ENCODE results near the gene KRTAP12-2. TPM values are rescaled to one million over a fixed set of nuclear protein-coding genes. Genes with fewer than 3 reads are reported as not detected.
"Not testable (repeated sequence)": the region's sequence is repeated elsewhere in the genome, so short reads cannot be mapped to it uniquely, and the experiment has no call there.

KRTAP12-2 gene
- total RNA-seq, 2 donors from 2014 or later = not detected

DNA sequence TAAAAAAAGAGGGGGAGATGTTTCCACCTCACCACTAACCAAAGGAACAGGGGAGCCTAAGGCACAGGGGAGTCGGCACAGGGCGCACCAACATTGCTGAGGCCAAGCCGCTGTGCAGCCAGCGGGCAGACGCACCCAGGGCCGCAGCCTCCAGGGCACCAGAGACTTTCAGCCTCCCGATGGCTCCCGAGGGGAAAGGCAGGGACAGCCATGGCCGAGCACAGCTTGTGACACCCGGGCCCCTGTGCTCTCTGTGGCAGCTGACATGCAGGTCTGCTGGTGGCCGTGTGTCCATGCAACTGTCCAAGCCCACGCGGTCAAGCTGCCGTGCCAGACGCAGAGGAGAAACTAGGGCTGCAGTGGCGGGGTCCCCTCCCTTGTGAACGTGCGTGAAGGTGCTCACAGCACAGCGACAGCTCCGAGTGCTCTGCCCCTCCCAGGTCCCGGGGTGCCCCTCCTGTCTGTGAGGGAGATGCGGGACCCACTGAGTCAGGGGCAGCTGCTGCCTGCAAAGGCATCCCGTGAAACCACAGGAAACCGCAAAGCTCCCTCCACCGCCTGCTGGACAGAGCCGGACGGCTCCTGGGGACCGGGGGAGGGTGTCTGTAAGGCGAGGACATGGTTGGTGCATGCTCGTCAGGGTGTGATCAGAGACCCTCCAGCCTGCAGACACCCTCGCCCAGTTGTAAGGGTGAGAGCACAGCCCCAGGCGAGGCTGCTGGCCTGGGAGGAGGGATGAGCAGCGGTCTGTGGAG is 18.0 kb downstream of the KRTAP12-2 start:
- ATAC-seq (replicated peaks in 1 of 2) = no peak
- no peak overlapping the region for H3K4me3 Mint-ChIP-seq

DNA sequence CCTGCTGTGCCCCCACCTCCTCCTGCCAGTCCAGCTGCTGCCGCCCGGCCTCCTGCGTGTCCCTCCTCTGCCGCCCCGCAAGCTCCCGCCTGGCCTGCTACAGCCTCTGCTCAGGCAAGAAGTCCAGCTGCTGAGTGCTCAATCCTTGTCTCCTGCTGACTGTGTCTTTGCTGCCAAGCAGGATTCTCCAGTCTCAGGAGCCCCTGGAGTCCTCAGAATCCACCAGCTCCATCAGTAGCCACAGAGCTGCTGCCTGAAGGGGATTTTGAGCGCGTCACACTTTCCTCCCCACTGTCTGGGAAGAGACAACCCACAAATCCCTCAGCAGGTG is 19.5 kb downstream of the KRTAP12-2 start:
- no peak overlapping the region for H3K4me3 Mint-ChIP-seq
- H3K4me1 Mint-ChIP-seq (ENCODE audit: low read depth) = no peaks in the 10 kb centered on the region
- ATAC-seq (replicated peaks in 1 of 2) (no peak), DNase-seq (no peak)
- H3K27me3 Mint-ChIP-seq (ENCODE audit: low read depth) = no peaks in the 10 kb centered on the region
- H3K27ac Mint-ChIP-seq = no peak overlapping the region
- peaks cover 13% of the 10 kb centered on the region in 2 donors for H3K36me3 Mint-ChIP-seq (ENCODE audit: insufficient read depth in 2 of 2)
- H3K9me3 Mint-ChIP-seq = peaks cover 13 to 15% of the 10 kb centered on the region in 2 donors

More for the DNA sequence above, 18.0 kb downstream of the KRTAP12-2 start:
- peaks cover 6% of the 10 kb centered on the region in 2 donors for H3K9me3 Mint-ChIP-seq
- no peak for DNase-seq
- H3K36me3 Mint-ChIP-seq (ENCODE audit: insufficient read depth in 2 of 2) = peaks cover 13 to 17% of the 10 kb centered on the region in 2 donors
- peaks cover 3% of the 10 kb centered on the region for H3K4me1 Mint-ChIP-seq (ENCODE audit: low read depth)
- no peak overlapping the region for H3K27ac Mint-ChIP-seq
- no peaks in the 10 kb centered on the region for H3K27me3 Mint-ChIP-seq (ENCODE audit: low read depth)

- not testable (repeated sequence) for H3K4me1 Mint-ChIP-seq (ENCODE audit: low read depth); H3K27ac Mint-ChIP-seq; H3K27me3 Mint-ChIP-seq (ENCODE audit: low read depth); DNase-seq; H3K4me3 Mint-ChIP-seq; ATAC-seq (replicated peaks in 1 of 2)
- peaks cover 13% of the 10 kb centered on the region in 2 donors for H3K36me3 Mint-ChIP-seq (ENCODE audit: insufficient read depth in 2 of 2)
- H3K9me3 Mint-ChIP-seq = peaks cover 13 to 15% of the 10 kb centered on the region in 2 donors
These were observed 20.1 kb downstream of the KRTAP12-2 start, which contains the start of gene KRTAP10-11 for GRCh38 chr21:44646366-44647221. Gene KRTAP10-11, plus strand, starts transcription at chr21:44646414. Its CDS starts 45 bp downstream, at chr21:44646459.

- H3K27ac Mint-ChIP-seq = peak overlapping the region; percentile 87
- peaks cover 16 to 19% of the 10 kb centered on the region in 2 donors for H3K36me3 Mint-ChIP-seq (ENCODE audit: insufficient read depth in 2 of 2)
- peaks cover 19 to 21% of the 10 kb centered on the region in 2 donors for H3K9me3 Mint-ChIP-seq
- no peak overlapping the region for H3K4me3 Mint-ChIP-seq
- no peaks in the 10 kb centered on the region for H3K4me1 Mint-ChIP-seq (ENCODE audit: low read depth)
- no peak for DNase-seq
- no peaks in the 10 kb centered on the region for H3K27me3 Mint-ChIP-seq (ENCODE audit: low read depth)
- no peak for ATAC-seq (replicated peaks in 1 of 2)
These were observed 21.8 kb downstream of the KRTAP12-2 start for GRCh38 chr21:44644878-44645277.

- H3K27me3 Mint-ChIP-seq (ENCODE audit: low read depth) = no peaks in the 10 kb centered on the region
- no peak overlapping the region for H3K4me3 Mint-ChIP-seq
- peak overlapping the region; percentile 87 for H3K27ac Mint-ChIP-seq
- H3K36me3 Mint-ChIP-seq (ENCODE audit: insufficient read depth in 2 of 2) = peaks cover 16 to 19% of the 10 kb centered on the region in 2 donors
- ATAC-seq (replicated peaks in 1 of 2) (no peak), DNase-seq (no peak)
- peaks cover 19 to 21% of the 10 kb centered on the region in 2 donors for H3K9me3 Mint-ChIP-seq
- H3K4me1 Mint-ChIP-seq (ENCODE audit: low read depth) = no peaks in the 10 kb centered on the region
These were observed 22.9 kb downstream of the KRTAP12-2 start for GRCh38 chr21:44643741-44644310.

DNA sequence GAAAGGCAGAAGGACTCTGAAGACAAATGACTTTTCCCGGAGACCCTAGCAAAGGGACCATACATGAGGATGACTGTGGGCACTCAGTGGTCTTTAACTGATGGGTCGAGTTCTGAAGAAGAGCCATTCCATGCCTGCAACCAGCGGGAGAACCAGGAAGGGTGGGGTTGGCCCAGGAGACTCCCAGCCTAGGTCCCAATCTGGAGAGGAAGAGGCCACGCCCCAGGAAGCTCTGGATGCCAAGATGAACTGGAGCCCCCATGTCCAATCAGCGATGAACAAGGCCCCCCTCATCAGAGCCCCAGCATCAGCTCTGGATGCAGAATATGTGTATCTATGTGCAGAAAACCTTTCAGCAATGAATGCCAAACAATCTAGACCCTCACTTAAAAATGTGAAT is 26.0 kb downstream of the KRTAP12-2 start:
- no peak for ATAC-seq (replicated peaks in 1 of 2)
- Mint-ChIP-seq H3K4me1 (ENCODE audit: low read depth) (no peaks in the 10 kb centered on the region), H3K27ac (no peak overlapping the region), H3K36me3 (ENCODE audit: insufficient read depth in 2 of 2) (peaks cover 13 to 16% of the 10 kb centered on the region in 2 donors), H3K4me3 (no peak overlapping the region), H3K9me3 (peaks cover 17 to 21% of the 10 kb centered on the region in 2 donors), H3K27me3 (ENCODE audit: low read depth) (no peaks in the 10 kb centered on the region)
- no peak for DNase-seq

DNA sequence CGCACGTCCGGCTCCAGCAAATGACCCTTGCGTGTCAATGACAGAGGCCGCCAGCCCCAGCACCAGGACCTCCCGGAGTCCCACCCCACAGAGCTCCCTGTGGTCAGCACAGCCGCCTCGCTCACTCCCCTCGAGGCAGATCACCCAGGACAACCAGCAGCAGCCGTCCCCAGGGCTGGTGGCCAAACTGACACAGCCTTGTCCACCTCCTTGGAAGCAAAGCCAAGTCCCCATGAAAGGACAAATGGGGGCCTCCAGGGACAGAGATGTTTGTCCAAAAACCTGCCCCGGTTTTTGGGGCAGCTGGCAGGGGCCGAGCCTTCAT is 27.4 kb downstream of the KRTAP12-2 start:
- Mint-ChIP-seq H3K27me3 (ENCODE audit: low read depth) (no peaks in the 10 kb centered on the region), H3K4me1 (ENCODE audit: low read depth) (no peaks in the 10 kb centered on the region), H3K36me3 (ENCODE audit: insufficient read depth in 2 of 2) (peaks cover 8 to 10% of the 10 kb centered on the region in 2 donors), H3K27ac (no peak overlapping the region), H3K4me3 (no peak overlapping the region), H3K9me3 (peaks cover 16 to 20% of the 10 kb centered on the region in 2 donors)
- no peak for ATAC-seq (replicated peaks in 1 of 2)
- no peak for DNase-seq

DNA sequence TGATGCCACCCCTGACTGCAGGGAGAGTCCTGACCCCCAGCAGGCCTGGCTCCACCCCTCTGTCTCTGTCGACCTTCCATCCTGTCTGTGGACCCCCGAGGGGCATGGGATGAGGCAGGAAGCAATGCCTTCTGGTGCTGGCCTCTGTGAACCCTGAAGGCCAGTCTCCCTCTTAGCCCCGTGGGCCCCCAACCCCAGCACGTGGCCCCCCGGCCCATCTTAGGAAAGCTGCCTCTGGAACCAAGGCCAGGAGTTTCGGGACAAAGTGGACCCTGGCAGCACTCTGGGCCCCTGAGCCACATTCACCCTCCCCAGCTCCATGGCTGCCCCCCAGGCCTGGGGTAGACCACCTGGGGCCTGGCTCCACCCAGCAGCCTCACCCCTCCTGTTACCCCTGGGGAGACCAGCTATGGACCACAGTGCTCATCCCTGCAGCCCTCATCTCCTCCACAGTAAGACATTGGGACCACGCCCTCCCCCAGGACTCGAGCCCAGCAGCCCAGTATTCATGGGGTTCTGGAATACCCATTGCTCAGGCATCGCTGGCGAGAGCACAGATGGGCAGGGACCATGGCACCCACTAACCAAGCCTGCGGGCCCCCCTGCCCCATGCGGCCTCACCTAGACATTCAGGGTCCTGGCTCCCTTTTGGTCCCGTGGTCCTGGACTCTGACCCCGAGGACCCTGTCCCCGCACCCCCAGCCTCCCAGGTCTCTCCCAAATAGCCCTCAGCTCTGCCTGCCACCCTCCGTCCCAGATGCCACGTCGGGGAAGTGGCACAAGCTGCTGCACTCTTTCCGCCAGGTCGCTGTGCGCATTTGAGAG is 28.0 kb downstream of the KRTAP12-2 start:
- not testable (repeated sequence) for H3K27ac Mint-ChIP-seq; H3K36me3 Mint-ChIP-seq (ENCODE audit: insufficient read depth in 2 of 2); H3K4me1 Mint-ChIP-seq (ENCODE audit: low read depth); H3K4me3 Mint-ChIP-seq; ATAC-seq (replicated peaks in 1 of 2); H3K27me3 Mint-ChIP-seq (ENCODE audit: low read depth); DNase-seq
- H3K9me3 Mint-ChIP-seq = peaks cover 14 to 20% of the 10 kb centered on the region in 2 donors

DNA sequence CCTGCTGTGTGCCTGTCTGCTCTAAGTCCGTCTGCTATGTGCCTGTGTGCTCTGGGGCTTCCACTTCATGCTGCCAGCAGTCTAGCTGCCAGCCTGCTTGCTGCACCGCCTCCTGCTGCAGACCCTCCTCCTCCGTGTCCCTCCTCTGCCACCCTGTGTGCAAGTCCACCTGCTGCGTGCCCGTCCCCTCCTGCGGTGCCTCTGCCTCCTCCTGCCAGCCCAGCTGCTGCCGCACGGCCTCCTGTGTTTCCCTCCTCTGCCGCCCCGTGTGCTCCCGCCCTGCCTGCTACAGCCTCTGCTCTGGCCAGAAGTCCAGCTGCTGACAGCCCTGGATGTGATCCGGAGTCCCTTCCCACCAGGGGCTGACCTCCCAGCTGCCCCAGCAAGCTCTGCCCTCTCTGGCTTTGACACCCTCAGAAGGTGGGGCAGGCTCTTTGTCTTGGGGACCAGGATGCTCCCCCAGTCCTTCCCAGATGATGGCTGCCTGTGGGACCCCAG is 28.8 kb downstream of the KRTAP12-2 start:
- H3K27ac Mint-ChIP-seq; H3K4me1 Mint-ChIP-seq (ENCODE audit: low read depth); H3K4me3 Mint-ChIP-seq; DNase-seq; H3K27me3 Mint-ChIP-seq (ENCODE audit: low read depth); ATAC-seq (replicated peaks in 1 of 2): not testable (repeated sequence)
- H3K9me3 Mint-ChIP-seq = peaks cover 11 to 17% of the 10 kb centered on the region in 2 donors
- H3K36me3 Mint-ChIP-seq (ENCODE audit: insufficient read depth in 2 of 2) = peaks cover 9 to 12% of the 10 kb centered on the region in 2 donors

DNA sequence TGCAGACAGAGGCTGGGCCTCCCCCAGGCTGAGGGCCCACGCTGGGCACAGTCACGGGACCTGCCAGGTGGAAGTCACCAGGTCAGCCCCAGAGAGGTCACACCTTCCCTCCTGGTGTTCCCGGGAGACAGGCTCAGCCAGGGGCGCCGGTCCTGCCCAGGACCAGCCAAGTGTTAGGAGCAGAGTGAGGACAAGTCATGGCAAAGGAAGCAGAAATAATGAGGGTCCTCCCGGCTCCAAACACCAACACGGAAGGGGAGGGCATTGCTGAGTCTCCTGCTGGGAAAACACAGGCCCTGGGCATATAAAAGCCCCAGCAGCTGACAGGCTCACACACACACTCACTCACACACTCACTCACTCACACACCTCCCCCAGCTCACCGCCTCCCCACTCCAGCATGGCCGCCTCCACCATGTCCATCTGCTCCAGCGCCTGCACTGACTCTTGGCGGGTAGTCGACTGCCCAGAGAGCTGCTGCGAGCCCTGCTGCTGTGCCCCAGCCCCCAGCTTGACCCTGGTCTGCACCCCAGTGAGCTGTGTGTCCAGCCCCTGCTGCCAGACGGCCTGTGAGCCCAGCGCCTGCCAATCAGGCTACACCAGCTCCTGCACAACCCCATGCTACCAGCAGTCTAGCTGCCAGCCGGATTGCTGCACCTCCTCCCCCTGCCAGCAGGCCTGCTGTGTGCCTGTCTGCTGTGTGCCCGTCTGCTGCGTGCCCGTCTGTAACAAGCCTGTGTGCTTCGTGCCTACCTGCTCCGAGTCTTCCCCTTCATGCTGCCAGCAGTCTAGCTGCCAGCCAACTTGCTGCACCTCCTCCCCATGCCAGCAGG is 29.5 kb downstream of the KRTAP12-2 start, which contains the start of gene KRTAP10-10:
TSS of gene KRTAP10-10 (plus strand) at position 339 of the 833 bp plus-strand sequence. CDS start at position 401, 62 bp downstream.
- ATAC-seq (replicated peaks in 1 of 2) = no peak
- no peak within 1 kb of the TSS for H3K4me3 Mint-ChIP-seq
- no peaks in the 10 kb centered on the region for H3K27me3 Mint-ChIP-seq (ENCODE audit: low read depth)
- peaks cover 11 to 16% of the 10 kb centered on the region in 2 donors for H3K9me3 Mint-ChIP-seq
- no peaks in the 10 kb centered on the region for H3K4me1 Mint-ChIP-seq (ENCODE audit: low read depth)
- H3K27ac Mint-ChIP-seq = no peak within 1 kb of the TSS
- no peak for DNase-seq
- peaks cover 9 to 10% of the 10 kb centered on the region in 2 donors for H3K36me3 Mint-ChIP-seq (ENCODE audit: insufficient read depth in 2 of 2)

GRCh38 chr21:44636209-44637017 is 30.3 kb downstream of the KRTAP12-2 start:
- Mint-ChIP-seq H3K4me3 (no peak overlapping the region), H3K4me1 (ENCODE audit: low read depth) (no peaks in the 10 kb centered on the region), H3K27me3 (ENCODE audit: low read depth) (no peaks in the 10 kb centered on the region), H3K36me3 (ENCODE audit: insufficient read depth in 2 of 2) (peaks cover 14 to 15% of the 10 kb centered on the region in 2 donors), H3K9me3 (peaks cover 13 to 22% of the 10 kb centered on the region in 2 donors), H3K27ac (no peak overlapping the region)
- DNase-seq (no peak), ATAC-seq (replicated peaks in 1 of 2) (no peak)
